Stimulated activated CD8-positive, alpha-beta memory T cell treated with anti-CD3 and anti-CD28 coated beads, Interleukin-4, amount 100 ng/mL, for 1 hour (primary cell): ENCODE results near the gene NUDT1.
"Not testable (repeated sequence)": the region's sequence is repeated elsewhere in the genome, so short reads cannot be mapped to it uniquely, and the experiment has no call there.

ENCODE experiments used
- DNase-seq, 2 donors: peaks; one replicate each; pipeline ENCODE4 v3.0.0-alpha.2; 2020; ENCODE audit warnings: low read depth in 2 of 2, low spot score in 1 of 2

The NUDT1 gene

DNA sequence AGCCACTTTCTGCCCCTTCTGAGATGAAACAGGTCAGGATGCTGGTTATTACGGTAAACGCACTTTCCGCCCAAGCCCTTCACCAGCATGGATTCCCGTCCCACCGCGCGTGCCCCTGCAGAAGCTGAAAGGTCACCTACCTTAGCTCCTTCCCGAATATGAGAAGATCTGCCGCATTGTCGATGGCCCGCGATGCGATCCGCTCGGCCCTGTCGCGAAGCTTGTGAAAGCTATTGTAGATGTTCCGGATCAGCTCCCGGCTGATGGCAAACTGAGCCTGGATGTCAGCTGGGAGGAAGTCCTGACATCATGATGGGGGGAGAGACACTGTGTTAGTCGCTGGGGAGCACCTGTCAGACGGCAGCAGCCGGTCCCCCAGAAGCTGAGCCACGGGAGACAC is 22.1 kb downstream of the NUDT1 start:
- DNase-seq: no peak

DNA sequence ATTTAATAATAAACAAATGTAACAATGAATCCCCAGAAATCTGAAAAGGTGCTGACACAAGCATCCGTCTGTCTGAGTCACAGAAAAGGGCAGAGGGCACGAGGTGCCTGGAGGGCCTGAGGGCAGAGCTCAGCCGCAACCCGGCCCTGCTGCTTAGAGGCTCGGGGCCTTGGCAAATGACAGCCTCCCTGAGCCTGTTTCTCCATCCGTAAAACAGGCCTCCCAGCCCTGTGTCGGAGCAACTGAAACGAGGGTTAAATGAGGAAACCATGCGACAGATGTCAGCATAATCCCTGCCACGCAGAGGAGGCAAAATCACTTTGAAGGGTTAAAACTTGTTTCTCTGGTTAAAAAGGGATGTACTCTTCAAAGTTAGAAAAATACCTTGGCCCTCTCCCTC is 24.9 kb downstream of the NUDT1 start:
- DNase-seq: no peak

DNA sequence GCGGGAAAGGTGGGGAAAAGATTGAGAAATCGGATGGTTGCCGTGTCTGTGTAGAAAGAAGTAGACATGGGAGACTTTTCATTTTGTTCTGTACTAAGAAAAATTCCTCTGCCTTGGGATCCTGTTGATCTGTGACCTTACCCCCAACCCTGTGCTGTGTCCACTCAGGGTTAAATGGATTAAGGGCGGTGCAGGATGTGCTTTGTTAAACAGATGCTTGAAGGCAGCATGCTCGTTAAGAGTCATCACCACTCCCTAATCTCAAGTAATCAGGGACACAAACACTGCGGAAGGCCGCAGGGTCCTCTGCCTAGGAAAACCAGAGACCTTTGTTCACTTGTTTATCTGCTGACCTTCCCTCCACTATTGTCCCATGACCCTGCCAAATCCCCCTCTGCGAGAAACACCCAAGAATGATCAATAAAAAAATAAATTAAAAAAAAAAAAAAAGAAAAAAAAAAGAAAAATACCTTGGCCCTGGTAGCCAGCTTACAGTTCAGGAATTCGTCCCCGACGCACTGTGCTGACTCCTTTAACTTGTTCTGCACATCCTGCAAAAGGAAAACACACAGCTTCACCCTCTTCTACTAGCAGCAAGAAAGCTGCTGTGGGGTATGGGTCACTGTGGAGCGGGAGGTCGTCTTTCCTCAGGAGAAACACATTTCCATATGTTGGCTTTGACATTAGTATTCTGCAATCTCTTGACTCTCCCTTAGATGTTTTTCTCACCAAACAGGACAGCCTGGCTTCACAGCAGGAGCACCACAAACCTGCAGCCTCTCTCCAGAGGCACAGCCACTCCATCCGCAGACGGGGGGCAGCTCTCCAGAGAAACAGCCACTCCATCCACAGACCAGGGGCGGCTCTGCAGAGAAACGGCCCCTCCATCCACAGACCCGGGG is 27.3 kb downstream of the NUDT1 start:
- DNase-seq: not testable (repeated sequence)

DNA sequence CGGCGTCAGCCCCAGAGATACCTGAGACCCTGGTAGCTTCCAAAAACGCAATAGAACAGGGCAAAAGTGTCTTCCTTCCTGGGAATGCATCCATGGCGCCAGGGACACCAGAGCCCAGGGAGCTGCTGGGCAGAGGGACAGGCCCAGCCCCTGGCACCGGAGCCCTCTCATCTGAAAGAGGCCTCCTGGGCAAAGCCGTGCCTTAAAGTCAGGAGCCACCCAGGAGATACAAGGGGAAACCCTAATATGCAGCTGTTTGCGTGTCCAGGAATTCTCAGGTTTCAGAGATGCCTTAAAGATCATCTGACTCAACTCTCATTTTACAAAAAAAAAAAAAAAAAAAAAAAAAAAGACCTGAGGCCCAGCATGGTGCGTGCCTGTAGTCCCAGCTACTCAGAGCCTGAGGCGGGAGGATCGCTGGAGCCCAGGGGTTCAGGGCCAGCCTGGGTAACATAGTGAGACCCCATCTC is 28.0 kb downstream of the NUDT1 start:
- DNase-seq: no peak

DNA sequence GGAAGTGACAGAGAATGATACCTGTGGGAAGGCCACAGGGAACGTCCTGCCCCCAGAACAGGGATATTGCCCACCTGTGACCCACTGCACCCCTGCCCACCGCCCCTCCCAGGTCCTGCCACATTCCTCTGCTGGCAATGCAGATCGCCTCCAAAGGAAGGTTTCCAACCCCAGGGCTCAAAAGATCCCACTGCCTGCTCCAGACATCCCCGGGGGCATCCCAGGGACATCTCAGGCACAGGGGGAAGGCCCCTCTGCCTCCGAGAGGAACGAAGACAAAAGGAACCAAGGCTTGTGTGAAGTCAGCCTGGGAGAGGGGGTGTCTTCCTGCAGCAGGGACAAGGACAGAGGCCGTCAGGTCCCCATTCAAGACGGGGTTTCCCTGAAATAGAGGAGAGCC is 28.5 kb downstream of the NUDT1 start:
- DNase-seq: no peak

DNA sequence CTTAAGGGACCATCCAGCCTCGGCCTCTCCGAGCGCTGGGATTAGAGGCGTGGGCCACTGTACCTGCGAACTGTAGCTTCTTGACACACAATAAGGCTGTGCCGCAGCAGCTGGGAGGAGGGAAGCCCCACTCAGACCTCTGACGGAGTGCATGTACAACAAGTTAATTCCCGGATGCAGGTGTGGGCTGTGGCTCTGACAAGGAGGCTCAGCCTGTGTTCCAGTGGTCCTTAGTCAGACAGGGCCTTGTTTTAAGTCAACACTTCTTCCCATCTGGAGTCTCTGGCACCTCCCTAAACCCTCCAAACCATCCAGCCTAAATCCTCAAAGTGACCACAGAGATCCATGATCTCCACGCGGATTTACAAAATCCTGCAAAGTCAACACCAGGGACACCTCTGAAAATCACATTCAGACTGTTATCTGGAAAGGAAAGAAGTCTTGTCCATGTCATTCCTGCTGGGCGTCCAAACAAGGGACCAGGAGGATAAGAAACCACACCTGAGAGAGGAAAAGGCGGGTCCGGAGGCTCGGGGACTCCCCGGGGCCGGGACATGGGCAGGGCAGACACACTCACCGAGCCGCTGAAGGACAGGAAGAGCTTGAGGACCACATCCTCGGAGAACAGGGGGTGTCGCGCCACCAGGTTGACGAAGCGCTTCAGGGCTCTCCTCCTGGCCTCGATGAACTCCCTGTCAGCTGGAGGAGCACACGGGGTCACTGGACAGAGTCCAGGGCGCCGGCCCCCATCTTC is 29.4 kb downstream of the NUDT1 start:
- DNase-seq: no peak

DNA sequence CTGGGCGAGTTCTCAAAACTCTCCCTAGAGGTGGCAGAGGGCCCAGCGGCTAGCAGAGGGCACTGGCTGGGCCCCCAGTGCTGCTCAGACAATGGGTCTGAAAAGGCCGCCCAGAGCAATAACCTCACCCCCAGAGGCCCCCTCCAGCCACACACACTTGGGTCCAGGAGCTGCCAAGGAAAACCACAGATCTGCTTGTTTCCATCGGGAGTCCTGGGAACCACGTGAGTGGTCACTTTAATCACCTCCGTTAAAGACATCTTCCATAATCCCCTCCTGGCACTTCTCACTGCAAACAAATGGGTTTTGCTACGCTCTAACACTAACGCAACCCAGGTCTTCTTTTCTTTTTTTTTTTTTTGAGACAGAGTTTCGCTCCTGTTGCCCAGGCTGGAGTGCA is 30.0 kb downstream of the NUDT1 start:
- no peak for DNase-seq

DNA sequence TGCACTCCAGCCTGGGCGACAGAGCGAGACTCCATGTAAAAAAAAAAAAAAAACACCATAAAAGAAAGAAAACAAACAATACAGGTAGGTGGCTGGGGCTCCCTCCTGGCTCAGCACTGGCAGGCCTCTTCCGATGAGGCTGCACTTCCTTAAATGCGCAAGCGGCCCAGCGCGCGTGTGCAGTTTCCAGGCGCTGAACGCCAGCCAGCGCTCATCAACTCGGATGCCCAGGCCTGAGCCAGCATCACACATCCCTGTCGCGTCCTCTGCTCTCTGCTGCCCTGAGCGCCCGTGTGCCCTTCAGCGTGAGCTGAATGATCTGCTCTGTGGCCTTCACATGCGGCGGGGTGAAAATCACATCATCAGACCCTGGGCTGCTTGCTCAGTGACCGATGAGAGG is 31.8 kb downstream of the NUDT1 start:
- no peak for DNase-seq

DNA sequence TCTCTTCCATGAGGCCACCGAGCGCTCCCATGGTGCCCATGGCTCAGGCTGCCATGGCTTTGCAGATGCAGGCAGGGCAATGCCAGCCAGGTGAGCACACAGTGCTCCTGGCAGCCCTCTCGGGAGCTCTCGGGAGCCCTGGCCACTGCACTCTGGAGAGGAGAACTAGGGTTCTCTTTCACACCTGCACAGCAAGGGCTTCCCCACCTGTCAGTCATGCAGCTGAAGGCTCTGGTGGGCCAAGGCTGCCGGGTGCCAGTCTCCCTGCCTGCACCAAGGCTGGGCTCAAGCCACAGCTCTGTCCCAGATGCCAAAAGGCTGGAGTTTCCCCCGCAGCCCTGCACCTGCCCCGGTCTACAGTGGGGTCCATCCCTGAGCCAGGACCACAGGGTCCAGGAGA is 32.6 kb downstream of the NUDT1 start:
- no peak for DNase-seq

DNA sequence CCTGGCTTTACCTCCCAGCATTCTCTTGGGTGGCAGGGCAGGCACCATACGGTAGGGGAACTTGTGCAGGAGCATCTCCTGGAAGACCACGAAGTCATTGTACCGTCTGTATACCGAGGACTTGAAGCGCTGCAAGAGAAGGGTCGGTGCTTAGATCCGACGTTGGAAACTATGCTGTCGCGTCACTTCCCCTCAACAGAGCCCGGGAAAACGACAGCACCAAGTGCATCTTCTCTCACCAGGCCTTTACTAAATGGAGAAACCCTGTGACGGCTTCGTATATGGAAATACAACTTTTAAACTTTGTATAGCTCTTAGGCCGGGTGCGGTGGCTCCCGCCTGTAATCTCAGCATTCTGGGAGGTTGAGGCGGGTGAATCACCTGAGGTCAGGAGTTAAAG is 33.1 kb downstream of the NUDT1 start:
- DNase-seq: no peak

DNA sequence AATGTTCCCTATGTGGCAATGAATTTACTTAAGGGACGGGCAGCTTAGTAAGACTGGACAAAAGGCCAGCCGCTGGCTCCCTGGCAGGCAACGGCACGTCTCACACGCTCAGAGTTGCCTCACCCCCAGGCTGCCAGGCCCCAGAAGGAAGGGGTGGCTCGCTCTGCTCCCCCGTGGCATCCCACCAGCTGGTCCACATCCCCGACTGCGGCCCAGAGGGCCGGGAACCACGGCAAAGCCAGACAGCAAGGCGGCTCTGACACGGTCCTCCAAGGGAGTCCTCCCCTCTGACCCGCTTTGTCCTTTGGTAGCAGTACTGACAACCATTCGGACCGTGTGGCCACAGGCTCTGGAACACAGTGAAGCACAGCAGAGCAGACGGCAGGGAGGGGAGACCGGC is 34.1 kb downstream of the NUDT1 start:
- no peak for DNase-seq

DNA sequence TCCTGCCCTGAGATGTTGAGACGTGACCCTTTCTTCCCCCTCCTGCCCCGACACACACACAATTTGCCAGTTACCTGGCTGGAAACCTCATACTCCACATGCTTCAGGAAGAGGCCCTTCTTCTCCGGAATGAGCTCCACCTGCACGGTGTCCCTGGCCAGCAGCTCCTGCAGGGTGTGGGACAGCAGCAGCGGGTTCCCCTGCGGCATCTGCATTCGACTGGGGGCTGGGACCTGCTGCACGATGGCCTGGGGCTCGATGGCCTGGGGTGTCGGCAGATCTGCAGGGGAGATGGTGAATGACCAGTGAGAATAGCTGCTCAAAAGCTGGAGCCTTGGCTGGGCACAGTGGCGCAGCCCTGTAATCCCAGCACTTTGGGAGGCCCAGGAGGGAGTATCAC is 36.0 kb downstream of the NUDT1 start:
- DNase-seq: no peak

DNA sequence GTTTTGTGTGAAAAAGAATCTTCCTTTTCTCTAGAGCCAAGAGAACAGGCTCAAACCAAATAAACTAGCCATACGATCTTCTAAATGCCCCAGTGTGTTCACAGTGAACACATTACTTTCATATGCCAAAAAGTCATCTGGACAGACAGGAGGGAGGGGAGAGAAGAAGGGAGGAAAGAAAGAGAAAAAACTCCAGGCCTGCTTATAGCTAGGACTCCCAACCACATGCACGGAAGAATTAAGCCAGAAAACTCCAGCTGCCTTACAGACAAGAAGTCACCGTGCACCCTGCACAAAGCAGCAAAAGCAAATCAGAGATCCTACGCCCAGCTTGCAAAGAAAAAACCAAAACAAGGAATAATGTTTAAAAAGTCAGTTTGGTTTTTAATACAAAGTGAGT is 37.9 kb downstream of the NUDT1 start:
- DNase-seq: no peak

DNA sequence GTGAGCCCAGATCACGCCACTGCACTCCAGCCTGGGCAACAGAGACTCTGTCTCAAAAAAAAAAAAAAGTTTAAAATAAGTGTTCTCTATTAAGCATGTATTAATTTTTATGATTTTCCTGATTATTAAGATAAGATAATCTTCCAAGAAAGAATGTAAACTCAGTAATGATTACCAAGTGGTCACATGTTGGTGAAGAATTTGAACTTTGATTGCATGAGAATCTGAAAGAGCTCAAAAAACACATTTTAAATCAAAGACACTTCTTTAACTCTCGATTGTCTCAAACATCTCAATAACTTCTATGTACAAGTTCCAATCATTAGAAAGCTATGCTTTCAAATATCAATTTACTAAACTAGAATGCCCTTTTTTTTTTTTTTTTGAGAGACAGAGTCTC is 38.4 kb downstream of the NUDT1 start:
- DNase-seq: no peak

DNA sequence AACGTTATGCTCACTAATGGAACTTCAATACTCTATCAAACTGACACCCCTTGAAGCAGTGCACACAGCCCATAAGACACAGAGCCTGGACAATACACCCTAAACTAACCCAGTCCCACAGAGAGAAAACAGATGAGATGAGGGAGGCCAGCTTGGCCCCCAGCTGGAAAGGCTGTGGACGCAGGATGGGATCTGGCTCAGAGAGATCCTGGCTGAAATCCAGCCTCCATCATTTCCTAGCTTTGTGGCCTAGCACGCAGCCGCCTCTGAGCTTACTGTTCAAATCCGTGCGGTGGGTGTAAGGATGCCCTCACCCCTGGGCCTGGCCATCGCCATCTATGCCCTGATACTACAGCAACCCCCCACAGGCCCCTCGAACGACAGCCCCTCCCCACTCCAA is 39.5 kb downstream of the NUDT1 start:
- no peak for DNase-seq

DNA sequence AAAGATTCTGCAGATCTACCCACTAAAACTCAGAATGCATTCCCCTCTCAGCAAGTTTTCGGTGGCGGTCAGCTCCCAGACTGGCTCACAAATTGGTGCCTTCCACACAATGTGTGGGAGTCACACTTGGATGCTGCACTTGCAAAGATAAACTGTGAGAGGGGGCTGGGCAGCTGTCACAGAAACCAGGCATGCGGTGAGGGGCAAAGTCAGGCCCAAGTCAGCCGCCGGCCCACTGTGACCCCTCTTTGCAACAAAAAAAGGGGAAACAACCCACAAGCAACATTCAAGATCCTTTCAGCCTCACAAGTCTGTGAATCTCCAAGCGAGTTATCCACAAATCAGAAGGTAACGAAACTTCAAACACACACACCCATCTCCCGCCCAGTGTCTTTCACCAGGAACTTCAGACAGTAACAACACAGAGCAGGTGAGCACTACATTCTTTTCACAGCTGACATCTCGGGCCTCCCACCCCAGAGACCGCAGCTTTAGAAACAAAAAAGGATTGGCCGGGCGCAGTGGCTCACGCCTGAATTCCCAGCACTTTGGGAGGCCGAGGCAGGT is 40.2 kb downstream of the NUDT1 start:
- no peak for DNase-seq

DNA sequence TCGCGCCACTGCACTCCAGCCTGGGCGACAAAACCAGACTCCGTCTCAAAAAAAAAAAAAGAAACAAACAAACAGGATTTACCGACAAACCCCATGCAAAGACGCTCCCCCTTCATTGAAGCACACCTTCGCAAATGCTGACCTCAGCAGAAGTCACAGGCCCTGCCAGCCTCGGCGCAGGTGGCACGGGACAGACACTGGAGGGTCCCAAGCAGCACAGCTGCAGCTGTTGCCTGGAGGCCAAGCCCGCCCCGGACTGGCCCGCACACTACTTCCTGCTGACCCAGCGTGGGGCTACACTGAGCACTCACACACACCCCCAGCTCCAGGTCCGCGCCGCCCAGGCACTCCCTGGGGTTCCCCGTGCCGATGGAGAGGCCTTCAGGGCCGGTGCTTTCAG is 41.0 kb downstream of the NUDT1 start:
- no peak for DNase-seq

DNA sequence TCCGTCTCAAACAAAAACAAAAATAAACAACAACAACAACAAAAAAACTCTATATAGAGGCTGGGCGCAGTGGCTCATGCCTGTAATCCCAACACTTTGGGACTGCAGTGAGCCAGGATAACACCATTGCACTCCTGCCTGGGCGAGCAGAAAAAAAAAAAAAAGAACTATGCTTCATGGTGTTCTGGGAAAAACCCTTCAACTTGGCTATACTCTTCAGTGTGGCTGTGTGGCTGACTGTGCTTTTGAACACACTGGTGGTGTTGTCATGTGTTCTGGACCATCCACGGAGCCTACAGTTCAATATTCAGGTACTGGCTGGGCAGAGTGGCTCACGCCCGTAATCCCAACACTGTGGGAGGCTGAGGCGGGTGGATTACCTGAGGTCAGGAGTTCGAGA is 45.7 kb downstream of the NUDT1 start:
- DNase-seq: no peak

DNA sequence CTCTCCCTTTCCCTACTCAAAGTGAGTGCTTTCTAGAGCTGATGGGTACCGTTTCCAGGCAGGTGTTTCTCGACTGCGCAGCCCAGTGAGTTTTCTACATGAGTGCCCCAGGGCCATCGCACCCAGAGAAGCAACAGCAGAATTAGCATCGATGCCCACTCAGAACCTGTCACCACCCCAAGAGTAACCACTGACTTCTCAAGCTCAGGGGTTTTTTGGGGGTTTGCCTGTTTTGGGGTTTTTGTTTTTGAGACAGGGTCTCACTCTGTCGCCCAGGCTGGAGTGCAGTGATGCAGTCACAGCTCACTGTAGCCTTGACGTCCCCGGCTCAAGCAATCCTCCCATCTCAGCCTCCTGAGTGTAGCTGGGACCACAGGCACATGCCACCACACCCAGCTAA is 46.5 kb downstream of the NUDT1 start:
- DNase-seq: no peak

DNA sequence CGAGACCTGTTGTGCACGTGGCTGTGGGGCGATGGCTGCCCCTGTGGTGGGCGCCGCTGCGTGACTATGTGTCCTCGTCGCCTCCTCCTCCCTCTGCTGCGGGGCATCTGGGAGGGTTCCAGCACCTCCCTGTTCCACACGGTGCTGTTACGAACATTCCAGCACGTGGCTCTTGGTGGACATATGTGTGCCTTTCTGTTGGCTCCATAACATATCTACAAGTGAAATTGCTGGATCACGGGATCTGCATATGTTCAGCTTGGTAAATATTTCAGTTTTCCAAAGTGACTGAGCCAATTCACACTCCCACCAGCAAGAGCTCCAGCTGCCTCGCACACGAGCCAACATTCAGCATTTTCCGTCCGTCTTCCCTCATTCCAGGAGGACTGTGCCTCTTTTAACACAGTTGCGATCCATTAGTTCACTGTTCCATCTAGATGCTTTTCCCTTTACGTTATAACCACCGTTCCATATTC is 47.1 kb downstream of the NUDT1 start:
- DNase-seq: no peak

DNA sequence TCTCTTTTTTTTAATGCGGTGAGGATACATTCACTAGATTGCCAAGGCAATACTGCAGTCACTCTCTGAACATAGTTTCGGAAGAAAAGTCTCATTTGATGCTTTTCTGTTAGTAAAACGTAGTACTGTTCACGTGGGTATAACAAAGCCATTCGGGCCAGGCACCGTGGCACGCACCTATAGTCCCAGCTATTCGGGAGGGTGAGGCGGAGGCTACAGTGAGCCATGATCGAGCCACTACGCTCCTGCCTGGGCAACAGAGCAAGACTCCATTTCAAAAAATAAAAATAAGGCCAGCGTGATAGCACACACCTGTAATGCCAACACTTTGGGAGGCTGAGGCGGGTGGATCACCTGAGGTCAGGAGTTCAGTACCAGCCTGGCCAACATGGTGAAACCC is 47.6 kb downstream of the NUDT1 start:
- no peak for DNase-seq

DNA sequence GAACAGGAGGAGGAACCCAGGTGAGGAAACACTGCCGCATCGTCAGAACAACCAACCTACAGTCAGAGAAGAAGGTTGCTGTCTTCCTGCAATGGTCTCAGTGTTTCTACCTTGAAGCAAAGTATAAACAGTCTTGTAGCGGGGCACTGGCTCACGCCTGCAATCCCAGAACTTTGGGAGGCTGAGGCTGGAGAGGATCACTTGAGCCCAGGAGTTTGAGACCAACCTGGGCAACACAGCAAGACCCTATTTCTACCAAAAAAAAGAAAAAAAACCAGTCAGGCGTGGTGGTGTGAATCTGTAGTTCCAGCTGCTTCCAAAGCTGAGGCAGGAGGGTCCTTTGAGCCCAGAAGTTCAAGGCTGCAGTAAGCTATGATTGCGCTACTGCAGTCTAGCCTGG is 48.9 kb downstream of the NUDT1 start:
- no peak for DNase-seq
